HepG2 (cell line): Measurements from ENCODE around the gene ZNF546. TPM values are rescaled to one million over a fixed set of nuclear protein-coding genes. Genes with fewer than 3 reads are reported as not detected.
A peak's percentile ranks its signal among the peaks of the same experiment; 100 is the strongest.

Experiments
- ATAC-seq: fragments of 200-7000 bp; cut with Tn5 transposase; 3 replicates; pipeline ENCODE4 v1.9.1; 2020; ENCODE audit warnings: mild to moderate bottlenecking, moderate library complexity
- BruUV-seq: library from RNA; stranded (reverse); fragments of 400-500 nt; replicated peaks from 2 replicates; lab custom pipeline; 2021; lab: Mats Ljungman, UMichigan
- CTCF ChIA-PET: fragments of 300-600 bp; formaldehyde crosslinking; extraction: SDS; loops from one replicate; lab custom pipeline; 2021; ENCODE audit warnings: low total read pairs, inconsistent platforms, low intra/inter-chr PET ratio; lab: Yijun Ruan, JAX
- POLR2A ChIA-PET: fragments of 350-600 bp; sonication (Branson Sonifier 250); formaldehyde crosslinking; loops from one replicate; lab custom pipeline; 2020; ENCODE audit warnings: antibody characterized with exemption, inconsistent platforms; lab: Yijun Ruan, JAX
- DNase-seq: peaks from one replicate; pipeline ENCODE4 v3.0.0-alpha.2; 2015; ENCODE audit warnings: low spot score
- FAIRE-seq: peaks from 3 replicates; lab custom pipeline; 2011; peaks lifted over from hg19 to GRCh38; lab: Jason Lieb, UNC
- H2AFZ ChIP-seq: one replicate; pipeline ENCODE4 v1.6.1; 2011; ENCODE audit warnings: low read length, inconsistent platforms
- H3K27ac ChIP-seq: fragments of 300-600 bp; 3 replicates; pipeline ENCODE4 v1.8.0; 2011; ENCODE audit warnings: mixed run types, mild to moderate bottlenecking, mixed read lengths, low read length, inconsistent platforms; ENCODE audit not compliant: insufficient read depth; ENCODE audit errors: extremely low read length
- H3K27me3 ChIP-seq, 2 experiments: fragments of 200-600 bp in 1 of 2; 2 replicates in 1 of 2; 3 replicates in 1 of 2; pipeline versions ENCODE4 v1.6.0 to v1.8.0; 2011; ENCODE audit warnings: low read length in 2 of 2, mild to moderate bottlenecking in 2 of 2, moderate library complexity in 2 of 2, inconsistent platforms in 1 of 2; ENCODE audit not compliant: insufficient read depth in 2 of 2, control insufficient read depth in 1 of 2
- H3K36me3 ChIP-seq, 2 experiments: fragments of 200-600 bp in 1 of 2; replicated peaks in 1 of 2; 2 replicates in 1 of 2; 3 replicates in 1 of 2; pipeline versions ENCODE4 v1.5.1 to v1.8.0; 2011; ENCODE audit warnings: low read length in 2 of 2, inconsistent platforms in 1 of 2; ENCODE audit not compliant: insufficient read depth in 2 of 2, control insufficient read depth in 1 of 2
- H3K4me1 ChIP-seq: 2 replicates; pipeline ENCODE4 v1.5.1; 2012; ENCODE audit warnings: low read length, inconsistent platforms; ENCODE audit not compliant: insufficient read depth
- H3K4me2 ChIP-seq: 2 replicates; pipeline ENCODE4 v1.6.0; 2011; ENCODE audit warnings: low read depth, low read length, inconsistent platforms
- H3K4me3 ChIP-seq, 3 experiments: fragments of 200-600 bp in 1 of 3; sonication (generic), shearing (Covaris generic) in 1 of 3; replicated peaks in 1 of 3; 2 replicates each; pipeline ENCODE4 v1.5.1; 2011 to 2016; ENCODE audit warnings: low read length in 3 of 3, inconsistent platforms in 2 of 3, low read depth in 2 of 3, mild to moderate bottlenecking in 2 of 3, control low read depth in 1 of 3, mixed read lengths in 1 of 3; ENCODE audit not compliant: insufficient read depth in 1 of 3
- H3K79me2 ChIP-seq: one replicate; pipeline ENCODE4 v1.6.1; 2011; ENCODE audit warnings: low read length, inconsistent platforms; ENCODE audit not compliant: insufficient read depth
- H3K9ac ChIP-seq: 2 replicates; pipeline ENCODE4 v1.6.0; 2011; ENCODE audit warnings: mild to moderate bottlenecking, low read depth, low read length, inconsistent platforms; ENCODE audit not compliant: insufficient read depth
- H3K9me3 ChIP-seq: 2 replicates; pipeline ENCODE4 v1.5.1; 2012; ENCODE audit warnings: mild to moderate bottlenecking, low read length
- H4K20me1 ChIP-seq: 2 replicates; pipeline ENCODE4 v1.6.0; 2011; ENCODE audit warnings: inconsistent platforms, mild to moderate bottlenecking, low read length, moderate library complexity; ENCODE audit not compliant: insufficient read depth
- ARHGAP35 ChIP-seq: sonication (generic); formaldehyde crosslinking; IDR thresholded peaks from 2 replicates; pipeline ENCODE4 v1.9.0; 2022; ENCODE audit warnings: mild to moderate bottlenecking, inconsistent platforms, moderate library complexity, missing genetic modification reagents, borderline replicate concordance
- ELF3 ChIP-seq: IDR thresholded peaks from 2 replicates; pipeline ENCODE4 v1.6.1; 2016; ENCODE audit warnings: missing genetic modification reagents, missing compliant biosample characterization
- ERF ChIP-seq: IDR thresholded peaks from 2 replicates; pipeline ENCODE4 v1.6.1; 2018; ENCODE audit warnings: missing biosample characterization, missing genetic modification reagents
- FOXC1 ChIP-seq: sonication (generic); formaldehyde crosslinking; IDR thresholded peaks from 2 replicates; pipeline ENCODE4 v1.8.0; 2022; ENCODE audit warnings: mild to moderate bottlenecking, missing genetic modification reagents, borderline replicate concordance
- HNF4A ChIP-seq: sonication (generic); formaldehyde crosslinking; IDR thresholded peaks from 2 replicates; pipeline ENCODE4 v1.4.0; 2020; ENCODE audit warnings: missing genetic modification reagents
- ISL2 ChIP-seq: sonication (generic); formaldehyde crosslinking; IDR thresholded peaks from 2 replicates; pipeline ENCODE4 v1.5.0; 2020; ENCODE audit warnings: missing genetic modification reagents
- KLF15 ChIP-seq: sonication (generic); formaldehyde crosslinking; IDR thresholded peaks from 2 replicates; pipeline ENCODE4 v1.8.1; 2023; ENCODE audit warnings: borderline replicate concordance, mild to moderate bottlenecking, inconsistent platforms, missing genetic modification reagents, mixed read lengths
- SIN3A ChIP-seq: IDR thresholded peaks from 2 replicates; pipeline ENCODE4 v1.6.1; 2011; ENCODE audit warnings: low read depth, mild to moderate bottlenecking, control low read depth, low read length, borderline replicate concordance
- SP4 ChIP-seq: sonication (generic); formaldehyde crosslinking; IDR thresholded peaks from 2 replicates; pipeline ENCODE4 v1.8.1; 2023; ENCODE audit warnings: mild to moderate bottlenecking, missing genetic modification reagents
- ZFP41 ChIP-seq: sonication (generic); formaldehyde crosslinking; IDR thresholded peaks from 2 replicates; pipeline ENCODE4 v1.4.0; 2020; ENCODE audit warnings: mild to moderate bottlenecking, missing genetic modification reagents, borderline replicate concordance
- ZMYM3 ChIP-seq: sonication (generic); formaldehyde crosslinking; IDR thresholded peaks from 2 replicates; pipeline ENCODE4 v1.5.1; 2020; ENCODE audit warnings: mild to moderate bottlenecking, missing genetic modification reagents
- ZNF121 ChIP-seq: sonication (generic); formaldehyde crosslinking; IDR thresholded peaks from 2 replicates; pipeline ENCODE4 v1.5.0; 2020; ENCODE audit warnings: mild to moderate bottlenecking, missing genetic modification reagents
- ZNF292 ChIP-seq: sonication (generic); formaldehyde crosslinking; IDR thresholded peaks from 2 replicates; pipeline ENCODE4 v1.8.1; 2022; ENCODE audit warnings: mild to moderate bottlenecking, low read depth, missing genetic modification reagents, borderline replicate concordance
- ZNF496 ChIP-seq: sonication (generic); formaldehyde crosslinking; IDR thresholded peaks from 2 replicates; pipeline ENCODE4 v1.8.1; 2023; ENCODE audit warnings: mild to moderate bottlenecking, moderate library complexity, missing genetic modification reagents; ENCODE audit not compliant: insufficient replicate concordance
- ZNF816 ChIP-seq: sonication (generic); formaldehyde crosslinking; IDR thresholded peaks from 2 replicates; pipeline ENCODE4 v1.8.0; 2022; ENCODE audit warnings: missing genetic modification reagents, mild to moderate bottlenecking, borderline replicate concordance
- WGBS: methylation state at CpG from one replicate; pipeline ENCODE4 v1.1.6; 2017; ENCODE audit warnings: low lambda C conversion rate; 5-methylcytosine and 5-hydroxymethylcytosine counted together
- in situ Hi-C: cut with HindIII; loops from 2 replicates; pipeline ENCODE4 v1.10.0; 2017; ENCODE audit warnings: low pct_unique_long_range_greater_than_20kb; ENCODE audit not compliant: extremely low pct_ligation_motif_present
- intact Hi-C: fragments of 100-400 bp; cut with micrococcal nuclease; formaldehyde crosslinking; loops from one replicate; pipeline ENCODE4 v1.10.0; 2022; ENCODE audit not compliant: unreplicated experiment
- polyA plus RNA-seq, 8 experiments: library from polyadenylated mRNA; depleted of rRNA in 3 of 8; stranded (reverse) in 7 of 8; unstranded in 1 of 8; fragments of >200 nt; fragmentation: Illumina TruSeq in 4 of 8; extraction: Trizol in 4 of 8; gene quantifications; 2 replicates each; pipeline versions ENCODE4 v1.2.1 to v1.2.3, GENCODE V29; 2011 to 2016; ENCODE audit warnings: low read depth in 4 of 8, missing spikeins in 1 of 8, mixed read lengths in 1 of 8; ENCODE audit not compliant: insufficient read depth in 1 of 8
- total RNA-seq, 5 experiments: library from RNA; depleted of rRNA; stranded (reverse); fragments of >200 nt; fragmentation: Illumina TruSeq; extraction: Trizol; gene quantifications; 2 replicates each; pipeline ENCODE4 v1.2.3, GENCODE V29; 2016; ENCODE audit warnings: low read depth in 1 of 5
- TF ChIP-seq, protein P1 (sequence below): sonication (generic); formaldehyde crosslinking; conservative IDR thresholded peaks from 2 replicates; pipeline ENCODE4 v1.4.0; 2020; ENCODE audit warnings: missing genetic modification reagents
- TF ChIP-seq, protein P2 (sequence below): sonication (generic); formaldehyde crosslinking; IDR thresholded peaks from 2 replicates; pipeline ENCODE4 v1.5.1; 2020; ENCODE audit warnings: missing genetic modification reagents, mild to moderate bottlenecking, borderline replicate concordance
- TF ChIP-seq, protein P3 (sequence below): sonication (generic); formaldehyde crosslinking; IDR thresholded peaks from 2 replicates; pipeline ENCODE4 v1.4.0; 2020; ENCODE audit warnings: mild to moderate bottlenecking, missing genetic modification reagents

ZNF546 gene
- total and polyA plus RNA-seq, 2 of the 13 experiments (the other 11 are each of a cell fraction or from before 2014, with no cell fraction given) = 2.2 to 4.1 TPM

DNA sequence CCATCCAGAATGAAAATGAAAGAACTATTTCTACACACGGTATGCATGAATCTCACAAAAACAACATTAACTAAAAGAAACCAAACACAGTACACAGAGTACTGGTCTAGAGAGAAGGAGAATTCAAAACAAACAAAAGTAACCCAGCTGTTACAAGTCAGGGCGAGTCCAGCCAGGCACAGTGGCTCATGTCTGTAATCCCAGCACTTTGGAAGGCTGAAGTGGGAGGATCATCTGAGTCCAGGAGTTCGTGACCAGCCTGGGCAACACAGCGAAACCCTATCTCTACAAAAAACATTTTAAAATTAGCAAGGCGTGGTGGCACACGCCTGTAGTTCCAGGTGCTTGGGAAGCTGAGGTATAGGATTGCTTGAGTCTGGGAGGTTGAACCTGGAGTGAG lies 27.6 kb upstream of the ZNF546 start (continued):
- TF ChIP-seq, protein P1, sequence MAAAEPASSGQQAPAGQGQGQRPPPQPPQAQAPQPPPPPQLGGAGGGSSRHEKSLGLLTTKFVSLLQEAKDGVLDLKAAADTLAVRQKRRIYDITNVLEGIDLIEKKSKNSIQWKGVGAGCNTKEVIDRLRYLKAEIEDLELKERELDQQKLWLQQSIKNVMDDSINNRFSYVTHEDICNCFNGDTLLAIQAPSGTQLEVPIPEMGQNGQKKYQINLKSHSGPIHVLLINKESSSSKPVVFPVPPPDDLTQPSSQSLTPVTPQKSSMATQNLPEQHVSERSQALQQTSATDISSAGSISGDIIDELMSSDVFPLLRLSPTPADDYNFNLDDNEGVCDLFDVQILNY (CRISPR knock-in tag) = no peak
- TF ChIP-seq ZNF121 (CRISPR knock-in tag) (peak; percentile 22; the same call in 1 of the 2 replicates), HNF4A (peak; percentile 26; the same call in 1 of the 2 replicates), SIN3A (no peak), SP4 (CRISPR knock-in tag) (no peak), ERF (CRISPR knock-in tag) (no peak)
- TF ChIP-seq, protein P2, sequence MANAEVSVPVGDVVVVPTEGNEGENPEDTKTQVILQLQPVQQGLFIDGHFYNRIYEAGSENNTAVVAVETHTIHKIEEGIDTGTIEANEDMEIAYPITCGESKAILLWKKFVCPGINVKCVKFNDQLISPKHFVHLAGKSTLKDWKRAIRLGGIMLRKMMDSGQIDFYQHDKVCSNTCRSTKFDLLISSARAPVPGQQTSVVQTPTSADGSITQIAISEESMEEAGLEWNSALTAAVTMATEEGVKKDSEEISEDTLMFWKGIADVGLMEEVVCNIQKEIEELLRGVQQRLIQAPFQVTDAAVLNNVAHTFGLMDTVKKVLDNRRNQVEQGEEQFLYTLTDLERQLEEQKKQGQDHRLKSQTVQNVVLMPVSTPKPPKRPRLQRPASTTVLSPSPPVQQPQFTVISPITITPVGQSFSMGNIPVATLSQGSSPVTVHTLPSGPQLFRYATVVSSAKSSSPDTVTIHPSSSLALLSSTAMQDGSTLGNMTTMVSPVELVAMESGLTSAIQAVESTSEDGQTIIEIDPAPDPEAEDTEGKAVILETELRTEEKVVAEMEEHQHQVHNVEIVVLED (CRISPR knock-in tag) = no peak
- TF ChIP-seq, all 625 proteins: peak for 5

DNA sequence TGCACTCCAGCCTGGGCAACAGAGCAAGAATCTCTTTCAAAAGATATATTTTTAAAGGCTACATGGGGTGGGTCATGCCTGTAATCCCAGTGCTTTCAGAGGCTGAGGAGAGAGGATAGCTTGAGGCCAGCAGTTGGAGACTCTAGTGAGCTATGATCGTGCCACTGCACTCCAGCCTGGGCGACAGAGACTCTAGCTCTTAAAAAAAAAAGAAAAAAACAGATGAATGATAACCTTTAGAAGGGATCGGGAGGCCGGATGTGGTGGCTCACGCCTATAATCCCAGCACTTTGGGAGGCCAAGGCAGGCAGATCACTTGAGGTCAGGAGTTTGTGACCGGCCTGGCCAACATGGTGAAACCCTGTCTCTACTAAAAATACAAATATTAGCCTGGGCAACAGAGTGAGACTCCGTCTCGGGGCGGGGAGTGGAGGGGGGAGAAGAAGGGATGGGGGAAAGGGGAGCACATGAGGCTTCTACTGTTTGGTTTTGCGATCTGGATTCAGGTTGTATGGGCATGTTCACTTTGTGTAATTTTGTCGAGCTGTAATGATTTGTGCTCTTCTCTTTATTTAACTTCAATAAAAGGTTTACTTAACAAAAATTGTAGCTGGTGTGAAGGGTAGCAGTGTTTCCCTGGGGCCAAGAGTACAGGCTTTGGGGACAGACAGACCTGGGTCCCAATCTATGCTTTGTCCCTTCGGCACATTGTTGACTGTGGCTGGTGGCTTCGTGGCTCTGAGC lies 27.0 kb upstream of the ZNF546 start:
- 73% methylated on average over 13 of the region's 13 CpGs for WGBS
- CTCF ChIA-PET = interaction anchor here (1.3 kb wide), 1 partner anchor 88 kb away, joined by 6 read pairs; no protein-coding TSS in a partner anchor
- Histone ChIP-seq H3K4me3 (peak overlapping the region; percentile 47 to 93 (median 55)), H3K27me3 (no peaks in the 10 kb centered on the region; a peak in 1 of 5 replicates), H3K4me2 (peak overlapping the region; percentile 84), H3K27ac (peak overlapping the region; percentile 76), H3K4me1 (peaks cover 34% of the 10 kb centered on the region), H3K36me3 (peaks cover 12 to 22% of the 10 kb centered on the region in 2 experiments), H4K20me1 (no peaks in the 10 kb centered on the region), H2AFZ (no peak overlapping the region), H3K9me3 (no peaks in the 10 kb centered on the region), H3K79me2 (peaks cover 21% of the 10 kb centered on the region), H3K9ac (peak overlapping the region; percentile 75)
- ATAC-seq = no peak
- in situ Hi-C loops (loop anchor here (5.0 kb wide), 1 partner anchor 78 kb away; no protein-coding TSS in a partner anchor), intact Hi-C loops (loop anchor here (2.0 kb wide), 1 partner anchor 27 kb away; the partner anchor contains the start of gene ZNF546)
- FAIRE-seq = peak; percentile 15
- no peak for DNase-seq
- POLR2A ChIA-PET = interaction anchor here (0.6 to 2.8 kb wide), 21 partner anchors 9 to 534 kb away, joined by 3 to 24 read pairs (median 4); partner anchors contain the start of genes FBL, RPS16, ZNF546 and ZNF780A
- no TSS peak for BruUV-seq
- TF ChIP-seq ZFP41 (CRISPR knock-in tag) (no peak), ZNF496 (CRISPR knock-in tag) (no peak), ZNF292 (CRISPR knock-in tag) (no peak), KLF15 (CRISPR knock-in tag) (no peak), ZNF816 (peak; percentile 64; the same call in 1 of the 2 replicates), ZNF121 (CRISPR knock-in tag) (peak; percentile 8; the same call in 1 of the 2 replicates), ARHGAP35 (CRISPR knock-in tag) (no peak), ZMYM3 (peak; percentile 15; the same call in 1 of the 2 replicates), ISL2 (CRISPR knock-in tag) (no peak), FOXC1 (CRISPR knock-in tag) (no peak), ELF3 (no peak)
- TF ChIP-seq, protein P3, sequence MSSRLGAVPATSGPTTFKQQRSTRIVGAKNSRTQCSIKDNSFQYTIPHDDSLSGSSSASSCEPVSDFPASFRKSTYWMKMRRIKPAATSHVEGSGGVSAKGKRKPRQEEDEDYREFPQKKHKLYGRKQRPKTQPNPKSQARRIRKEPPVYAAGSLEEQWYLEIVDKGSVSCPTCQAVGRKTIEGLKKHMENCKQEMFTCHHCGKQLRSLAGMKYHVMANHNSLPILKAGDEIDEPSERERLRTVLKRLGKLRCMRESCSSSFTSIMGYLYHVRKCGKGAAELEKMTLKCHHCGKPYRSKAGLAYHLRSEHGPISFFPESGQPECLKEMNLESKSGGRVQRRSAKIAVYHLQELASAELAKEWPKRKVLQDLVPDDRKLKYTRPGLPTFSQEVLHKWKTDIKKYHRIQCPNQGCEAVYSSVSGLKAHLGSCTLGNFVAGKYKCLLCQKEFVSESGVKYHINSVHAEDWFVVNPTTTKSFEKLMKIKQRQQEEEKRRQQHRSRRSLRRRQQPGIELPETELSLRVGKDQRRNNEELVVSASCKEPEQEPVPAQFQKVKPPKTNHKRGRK (CRISPR knock-in tag) = no peak
